HEK293 (cell line): Measurements from ENCODE around the gene TGM6.
"Not testable (repeated sequence)": the region's sequence is repeated elsewhere in the genome, so short reads cannot be mapped to it uniquely, and the experiment has no call there.

Experiments used
- CTCF ChIA-PET: fragments of 350-600 bp; formaldehyde crosslinking; extraction: SDS; loops from one replicate; lab custom pipeline; 2021; ENCODE audit warnings: antibody characterized with exemption; lab: Yijun Ruan, JAX
- POLR2A ChIA-PET: fragments of 300-600 bp; formaldehyde crosslinking; extraction: SDS; loops from one replicate; lab custom pipeline; 2020; ENCODE audit warnings: antibody characterized with exemption, inconsistent platforms; lab: Yijun Ruan, JAX
- H3K27ac ChIP-seq: fragments of 200-500 bp; sonication (Bioruptor generic); 2 replicates; pipeline ENCODE4 v1.5.1; 2014; ENCODE audit warnings: low read depth, low read length, control low read depth, inconsistent platforms; ENCODE audit errors: extremely low read depth
- H3K36me3 ChIP-seq, 2 experiments: fragments of 200-500 bp in 1 of 2; sonication (Bioruptor generic) in 1 of 2; 1 replicate in 1 of 2; 2 replicates in 1 of 2; pipeline ENCODE4 v1.5.1; 2014 to 2017; ENCODE audit warnings: inconsistent platforms in 2 of 2, low read length in 2 of 2; ENCODE audit not compliant: control insufficient read depth in 2 of 2, insufficient read depth in 1 of 2
- H3K4me1 ChIP-seq: fragments of 200-500 bp; sonication (Bioruptor generic); 2 replicates; pipeline ENCODE4 v1.5.1; 2014; ENCODE audit warnings: mild to moderate bottlenecking, low read length, inconsistent platforms; ENCODE audit not compliant: control insufficient read depth, insufficient read depth
- H3K4me3 ChIP-seq: 2 replicates; pipeline ENCODE4 v1.5.1; 2011; ENCODE audit warnings: low read depth, mild to moderate bottlenecking, control low read depth, low read length, moderate library complexity
- H3K9me3 ChIP-seq: fragments of 200-500 bp; sonication (Bioruptor generic); 2 replicates; pipeline ENCODE4 v1.5.1; 2014; ENCODE audit warnings: low read depth, low read length, inconsistent platforms; ENCODE audit not compliant: control insufficient read depth, insufficient read depth
- GFI1B ChIP-seq: fragments of 450-650 bp; formaldehyde crosslinking; IDR thresholded peaks from 2 replicates; pipeline ENCODE4 v1.5.1; 2016; ENCODE audit warnings: missing biosample characterization, missing genetic modification characterization
- ZNF19 ChIP-seq: fragments of 450-650 bp; formaldehyde crosslinking; IDR thresholded peaks from 2 replicates; pipeline ENCODE4; 2016; ENCODE audit warnings: missing biosample characterization, missing genetic modification characterization, low read depth
- ZNF202 ChIP-seq: fragments of 450-650 bp; formaldehyde crosslinking; IDR thresholded peaks from 2 replicates; pipeline ENCODE4 v1.5.1; 2016; ENCODE audit warnings: missing biosample characterization, missing genetic modification characterization, borderline replicate concordance
- ZNF223 ChIP-seq: fragments of 450-650 bp; formaldehyde crosslinking; IDR thresholded peaks from 2 replicates; pipeline ENCODE4 v1.5.1; 2016; ENCODE audit warnings: missing biosample characterization, missing genetic modification characterization
- ZNF266 ChIP-seq: fragments of 450-650 bp; formaldehyde crosslinking; IDR thresholded peaks from 2 replicates; pipeline ENCODE4 v1.5.1; 2016; ENCODE audit warnings: missing biosample characterization, missing genetic modification characterization, low read depth
- ZNF292 ChIP-seq: fragments of 450-650 bp; formaldehyde crosslinking; IDR thresholded peaks from 2 replicates; pipeline ENCODE4 v1.5.1; 2016; ENCODE audit warnings: low read depth, missing biosample characterization, missing genetic modification characterization, borderline replicate concordance
- ZNF350 ChIP-seq: fragments of 450-650 bp; formaldehyde crosslinking; IDR thresholded peaks from 2 replicates; pipeline ENCODE4 v1.5.0; 2017; ENCODE audit warnings: missing biosample characterization, mild to moderate bottlenecking, missing genetic modification characterization
- ZNF366 ChIP-seq: fragments of 450-650 bp; formaldehyde crosslinking; conservative IDR thresholded peaks from 2 replicates; pipeline ENCODE4 v1.5.1; 2016; ENCODE audit warnings: missing biosample characterization, missing genetic modification characterization
- ZNF423 ChIP-seq: fragments of 450-650 bp; formaldehyde crosslinking; IDR thresholded peaks from 2 replicates; pipeline ENCODE4 v1.5.1; 2016; ENCODE audit warnings: missing biosample characterization, missing genetic modification characterization
- ZNF426 ChIP-seq: fragments of 450-650 bp; formaldehyde crosslinking; IDR thresholded peaks from 2 replicates; pipeline ENCODE4 v1.5.1; 2017; ENCODE audit warnings: missing biosample characterization, missing genetic modification characterization, mild to moderate bottlenecking, inconsistent platforms, moderate library complexity
- ZNF560 ChIP-seq: fragments of 450-650 bp; formaldehyde crosslinking; IDR thresholded peaks from 2 replicates; pipeline ENCODE4 v1.5.1; 2017; ENCODE audit warnings: missing biosample characterization, missing genetic modification characterization, borderline replicate concordance
- ZXDB ChIP-seq: fragments of 450-650 bp; formaldehyde crosslinking; IDR thresholded peaks from 2 replicates; pipeline ENCODE4 v1.5.1; 2016; ENCODE audit warnings: missing biosample characterization, missing genetic modification characterization
- TF ChIP-seq, protein P1 (sequence below): fragments of 450-650 bp; formaldehyde crosslinking; IDR thresholded peaks from 2 replicates; pipeline ENCODE4 v1.5.1; 2016; ENCODE audit warnings: missing biosample characterization, missing genetic modification characterization
- TF ChIP-seq, protein P2 (sequence below): fragments of 450-650 bp; formaldehyde crosslinking; IDR thresholded peaks from 2 replicates; pipeline ENCODE4 v1.5.1; 2016; ENCODE audit warnings: missing biosample characterization, missing genetic modification characterization
- TF ChIP-seq, protein P3 (sequence below): fragments of 450-650 bp; formaldehyde crosslinking; IDR thresholded peaks from 2 replicates; pipeline ENCODE4 v1.5.1; 2017; ENCODE audit warnings: missing biosample characterization, missing genetic modification characterization

Gene TGM6

DNA sequence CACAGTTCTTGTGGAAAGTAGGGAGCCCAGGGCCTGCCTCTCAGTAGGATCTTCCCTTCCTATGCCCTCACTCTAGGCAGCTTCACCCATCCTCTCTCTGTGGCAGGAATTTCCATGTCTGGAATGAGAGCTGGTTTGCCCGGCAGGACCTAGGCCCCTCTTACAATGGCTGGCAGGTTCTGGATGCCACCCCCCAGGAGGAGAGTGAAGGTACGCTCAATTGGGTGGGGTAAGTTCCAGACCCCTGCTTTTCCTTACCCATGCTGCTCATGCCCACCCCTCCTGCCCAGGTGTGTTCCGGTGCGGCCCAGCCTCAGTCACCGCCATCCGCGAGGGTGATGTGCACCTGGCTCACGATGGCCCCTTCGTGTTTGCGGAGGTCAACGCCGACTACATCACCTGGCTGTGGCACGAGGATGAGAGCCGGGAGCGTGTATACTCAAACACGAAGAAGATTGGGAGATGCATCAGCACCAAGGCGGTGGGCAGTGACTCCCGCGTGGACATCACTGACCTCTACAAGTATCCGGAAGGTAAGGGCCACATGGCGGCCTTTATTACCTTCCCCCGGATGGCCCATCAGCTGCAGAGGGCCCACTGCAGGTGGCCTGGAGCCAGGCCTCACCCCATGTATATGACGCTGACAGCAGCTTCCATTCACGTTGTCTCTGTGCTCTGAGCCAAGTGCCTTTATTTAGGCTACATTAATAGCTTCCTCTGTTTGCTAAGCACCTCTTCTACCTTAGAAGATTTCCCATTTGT, 22.8 kb downstream of the TGM6 start:
- no peaks in the 10 kb centered on the region for H3K9me3 ChIP-seq
- H3K27ac ChIP-seq, result no peak overlapping the region
- TF ChIP-seq ZNF202 (tag by site-specific recombination), result no peak
- TF ChIP-seq ZNF223, result no peak
- no peak for TF ChIP-seq GFI1B (tag by site-specific recombination)
- TF ChIP-seq ZNF19 (tag by site-specific recombination), result no peak
- no peak for TF ChIP-seq ZXDB (tag by site-specific recombination)
- CTCF ChIA-PET, result interaction anchor here (0.5 to 5.2 kb wide), 15 partner anchors 8 to 285 kb away, joined by 3 to 58 read pairs (median 4); no protein-coding TSS in a partner anchor
- POLR2A ChIA-PET, result no interaction called here
- no peaks in the 10 kb centered on the region for H3K36me3 ChIP-seq
- no peaks in the 10 kb centered on the region for H3K4me1 ChIP-seq
- no peak overlapping the region for H3K4me3 ChIP-seq

DNA sequence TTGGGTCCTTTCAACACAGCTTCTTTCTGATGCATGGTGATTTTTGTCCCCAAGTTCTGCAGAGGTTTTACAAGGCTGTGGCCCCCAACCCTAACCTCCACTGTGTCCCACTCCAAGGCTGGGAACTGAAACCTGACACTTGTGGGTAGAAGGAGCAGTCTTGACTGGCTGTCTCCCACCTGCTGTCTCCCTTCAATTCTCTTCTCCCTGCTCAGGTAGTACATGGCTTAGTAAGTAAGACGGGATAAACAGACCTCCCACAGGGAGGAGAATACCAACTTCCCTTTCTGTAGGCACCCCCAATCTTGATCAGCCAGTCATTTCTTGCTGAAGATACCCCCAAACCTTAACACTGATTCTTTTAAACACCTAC, 25.0 kb downstream of the TGM6 start:
- CTCF ChIA-PET, result interaction anchor here (0.6 to 5.2 kb wide), 5 partner anchors 11 to 198 kb away, joined by 3 to 58 read pairs (median 3); no protein-coding TSS in a partner anchor
- Histone ChIP-seq H3K36me3 (no peaks in the 10 kb centered on the region), H3K27ac (no peak overlapping the region), H3K4me3 (no peak overlapping the region), H3K4me1 (no peaks in the 10 kb centered on the region), H3K9me3 (no peaks in the 10 kb centered on the region)
- TF ChIP-seq ZNF560, result no peak
- TF ChIP-seq, protein P1, sequence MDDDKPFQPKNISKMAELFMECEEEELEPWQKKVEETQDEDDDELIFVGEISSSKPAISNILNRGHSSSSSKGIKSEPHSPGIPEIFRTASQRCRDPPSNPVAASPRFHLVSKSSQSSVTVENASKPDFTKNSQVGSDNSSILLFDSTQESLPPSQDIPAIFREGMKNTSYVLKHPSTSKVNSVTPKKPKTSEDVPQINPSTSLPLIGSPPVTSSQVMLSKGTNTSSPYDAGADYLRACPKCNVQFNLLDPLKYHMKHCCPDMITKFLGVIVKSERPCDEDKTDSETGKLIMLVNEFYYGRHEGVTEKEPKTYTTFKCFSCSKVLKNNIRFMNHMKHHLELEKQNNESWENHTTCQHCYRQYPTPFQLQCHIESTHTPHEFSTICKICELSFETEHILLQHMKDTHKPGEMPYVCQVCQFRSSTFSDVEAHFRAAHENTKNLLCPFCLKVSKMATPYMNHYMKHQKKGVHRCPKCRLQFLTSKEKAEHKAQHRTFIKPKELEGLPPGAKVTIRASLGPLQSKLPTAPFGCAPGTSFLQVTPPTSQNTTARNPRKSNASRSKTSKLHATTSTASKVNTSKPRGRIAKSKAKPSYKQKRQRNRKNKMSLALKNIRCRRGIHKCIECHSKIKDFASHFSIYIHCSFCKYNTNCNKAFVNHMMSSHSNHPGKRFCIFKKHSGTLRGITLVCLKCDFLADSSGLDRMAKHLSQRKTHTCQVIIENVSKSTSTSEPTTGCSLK, result no peak
- TF ChIP-seq, protein P2, sequence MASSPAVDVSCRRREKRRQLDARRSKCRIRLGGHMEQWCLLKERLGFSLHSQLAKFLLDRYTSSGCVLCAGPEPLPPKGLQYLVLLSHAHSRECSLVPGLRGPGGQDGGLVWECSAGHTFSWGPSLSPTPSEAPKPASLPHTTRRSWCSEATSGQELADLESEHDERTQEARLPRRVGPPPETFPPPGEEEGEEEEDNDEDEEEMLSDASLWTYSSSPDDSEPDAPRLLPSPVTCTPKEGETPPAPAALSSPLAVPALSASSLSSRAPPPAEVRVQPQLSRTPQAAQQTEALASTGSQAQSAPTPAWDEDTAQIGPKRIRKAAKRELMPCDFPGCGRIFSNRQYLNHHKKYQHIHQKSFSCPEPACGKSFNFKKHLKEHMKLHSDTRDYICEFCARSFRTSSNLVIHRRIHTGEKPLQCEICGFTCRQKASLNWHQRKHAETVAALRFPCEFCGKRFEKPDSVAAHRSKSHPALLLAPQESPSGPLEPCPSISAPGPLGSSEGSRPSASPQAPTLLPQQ (tag by site-specific recombination), result no peak
- TF ChIP-seq ZNF350 (tag by site-specific recombination), result no peak
- TF ChIP-seq, protein P3, sequence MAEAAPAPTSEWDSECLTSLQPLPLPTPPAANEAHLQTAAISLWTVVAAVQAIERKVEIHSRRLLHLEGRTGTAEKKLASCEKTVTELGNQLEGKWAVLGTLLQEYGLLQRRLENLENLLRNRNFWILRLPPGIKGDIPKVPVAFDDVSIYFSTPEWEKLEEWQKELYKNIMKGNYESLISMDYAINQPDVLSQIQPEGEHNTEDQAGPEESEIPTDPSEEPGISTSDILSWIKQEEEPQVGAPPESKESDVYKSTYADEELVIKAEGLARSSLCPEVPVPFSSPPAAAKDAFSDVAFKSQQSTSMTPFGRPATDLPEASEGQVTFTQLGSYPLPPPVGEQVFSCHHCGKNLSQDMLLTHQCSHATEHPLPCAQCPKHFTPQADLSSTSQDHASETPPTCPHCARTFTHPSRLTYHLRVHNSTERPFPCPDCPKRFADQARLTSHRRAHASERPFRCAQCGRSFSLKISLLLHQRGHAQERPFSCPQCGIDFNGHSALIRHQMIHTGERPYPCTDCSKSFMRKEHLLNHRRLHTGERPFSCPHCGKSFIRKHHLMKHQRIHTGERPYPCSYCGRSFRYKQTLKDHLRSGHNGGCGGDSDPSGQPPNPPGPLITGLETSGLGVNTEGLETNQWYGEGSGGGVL (tag by site-specific recombination), result no peak
- TF ChIP-seq ZNF366 (tag by site-specific recombination), result no peak
- no peak for TF ChIP-seq ZNF423
- TF ChIP-seq ZNF426 (tag by site-specific recombination), result no peak
- no peak for TF ChIP-seq ZNF266 (tag by site-specific recombination)
- TF ChIP-seq ZNF292 (tag by site-specific recombination), result no peak
- POLR2A ChIA-PET, result no interaction called here

DNA sequence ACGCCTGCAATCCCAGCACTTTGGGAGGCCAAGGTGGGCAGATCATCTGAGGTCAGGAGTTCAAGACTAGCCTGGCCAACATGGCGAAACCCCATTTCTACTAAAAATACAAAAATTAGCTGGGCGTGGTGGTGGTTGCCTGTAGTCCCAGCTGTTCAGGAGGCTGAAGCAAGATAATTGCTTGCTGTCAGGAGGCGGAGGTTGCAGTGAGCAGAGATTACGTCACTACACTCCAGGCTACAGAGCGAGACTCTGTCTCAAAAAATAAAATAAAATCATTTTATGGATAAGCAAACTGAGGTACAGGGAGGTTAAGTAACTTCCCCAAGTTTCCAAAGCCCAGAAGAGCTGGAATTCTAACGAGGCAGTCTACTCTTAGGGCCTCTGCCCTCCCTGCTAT, 26.7 kb downstream of the TGM6 start:
- H3K9me3 ChIP-seq, POLR2A ChIA-PET, H3K36me3 ChIP-seq, H3K4me1 ChIP-seq, H3K4me3 ChIP-seq, H3K27ac ChIP-seq: not testable (repeated sequence)
- CTCF ChIA-PET, result interaction anchor here (0.5 to 2.0 kb wide), 4 partner anchors 15 to 51 kb away, joined by 3 to 6 read pairs (median 4); no protein-coding TSS in a partner anchor
